Spleen (tissue), 11 donors: ENCODE results near the gene HDGFL3. TPM values are rescaled to one million over a fixed set of nuclear protein-coding genes. Genes with fewer than 3 reads are reported as not detected.

ENCODE experiments used
- DNase-seq: peaks from one replicate; pipeline ENCODE4 v3.0.0-alpha.2; 2020
- H3K27ac ChIP-seq, 8 donors: fragments of 200-600 bp; sonication (generic) in 7 of 8; 1 replicate in 4 of 8; 2 replicates in 4 of 8; pipeline versions ENCODE4 v1.5.0 to v1.8.0; 2016 to 2021; ENCODE audit warnings: inconsistent platforms in 4 of 8, mild to moderate bottlenecking in 4 of 8, moderate library complexity in 1 of 8
- H3K27me3 ChIP-seq, 7 donors: fragments of 200-600 bp; sonication (generic) in 6 of 7; replicated peaks in 1 of 7; 1 replicate in 4 of 7; 2 replicates in 3 of 7; pipeline versions ENCODE4 v1.5.0 to v1.8.0; 2016 to 2021; ENCODE audit warnings: inconsistent platforms in 3 of 7, mild to moderate bottlenecking in 1 of 7
- H3K36me3 ChIP-seq, 6 donors: fragments of 200-600 bp; sonication (generic) in 5 of 6; 1 replicate in 4 of 6; 2 replicates in 2 of 6; pipeline versions ENCODE4 v1.5.0 to v1.8.0; 2016 to 2021; ENCODE audit warnings: inconsistent platforms in 2 of 6
- H3K4me1 ChIP-seq, 6 donors: fragments of 200-600 bp; sonication (generic) in 5 of 6; 1 replicate in 3 of 6; 2 replicates in 3 of 6; pipeline versions ENCODE4 v1.5.0 to v1.8.0; 2016 to 2021; ENCODE audit warnings: inconsistent platforms in 3 of 6
- H3K4me3 ChIP-seq, 8 donors: fragments of 200-600 bp; sonication (generic) in 7 of 8; 1 replicate in 4 of 8; 2 replicates in 4 of 8; pipeline versions ENCODE4 v1.5.0 to v1.8.0; 2016 to 2021; ENCODE audit warnings: inconsistent platforms in 4 of 8, mild to moderate bottlenecking in 4 of 8, moderate library complexity in 2 of 8
- H3K9me3 ChIP-seq, 8 donors: fragments of 200-600 bp; sonication (generic) in 7 of 8; 1 replicate in 4 of 8; 2 replicates in 4 of 8; pipeline versions ENCODE4 v1.5.0 to v1.8.0; 2016 to 2021; ENCODE audit warnings: inconsistent platforms in 4 of 8
- CTCF ChIP-seq, 11 experiments: fragments of 200-600 bp in 7 of 11; fragments of 450-650 bp in 4 of 11; sonication (generic) in 4 of 11; IDR thresholded peaks in 8 of 11; conservative IDR thresholded peaks in 3 of 11; 1 replicate in 7 of 11; 2 replicates in 4 of 11; pipeline versions ENCODE4 v1.4.0 to v1.8.0; 2016 to 2021; ENCODE audit warnings: antibody characterized with exemption in 11 of 11, inconsistent platforms in 4 of 11, mild to moderate bottlenecking in 1 of 11
- POLR2A ChIP-seq, 3 donors: fragments of 450-650 bp; IDR thresholded peaks; one replicate each; pipeline ENCODE4 v1.5.1; 2017; ENCODE audit warnings: antibody characterized with exemption in 3 of 3, mild to moderate bottlenecking in 1 of 3
- POLR2AphosphoS5 ChIP-seq, 3 donors: sonication (generic); formaldehyde crosslinking; IDR thresholded peaks; one replicate each; pipeline ENCODE4 v1.5.1; 2017; ENCODE audit warnings: antibody characterized with exemption in 3 of 3
- WGBS, 5 donors: extraction: QIAGEN DNeasy Blood & Tissue Kit in 3 of 5; methylation state at CpG; one replicate each; pipeline versions ENCODE4 v1.1.5 to v1.1.7; 2013 to 2018; 5-methylcytosine and 5-hydroxymethylcytosine counted together
- intact Hi-C: fragments of 100-400 bp; cut with DNase I; formaldehyde crosslinking; loops from one replicate; pipeline ENCODE4 v1.15.0; 2023; ENCODE audit warnings: low total_unique reads
- polyA plus RNA-seq, 3 donors: library from polyadenylated mRNA; stranded (reverse); fragments of 200-250 nt; gene quantifications; one replicate each; pipeline ENCODE4 v1.2.1, GENCODE V29; 2013
- total RNA-seq, 7 donors: library from RNA; depleted of rRNA in 3 of 7; stranded (reverse); fragments of >200 nt in 3 of 7; fragmentation: NEBNext Ultra II Directional in 4 of 7; extraction: Animal tissue kit (Norgen Biotek cat#: 25700) in 4 of 7; gene quantifications; one replicate each; pipeline versions ENCODE4 v1.1.0 to v1.2.1, GENCODE V29; 2016 to 2021
- donor health status: healthy with polysubstance abuse.
- donor health status: DM: no; HTN: no; CAD: no; lungs with moderate emphysema.
- donor health status: DM: no; HTN: no; CAD: no.
- donor health status: Bipolar disorder and iron deficiency.
- donor health status: healthy.
- donor health status: DM: no; HTN: no; CAD: no.
- donor health status: DM: yes; HTN: yes; CAD: no.

The HDGFL3 gene
- total and polyA plus RNA-seq, 10 donors, result 4.6 to 35.1 (median 20.6) TPM

DNA sequence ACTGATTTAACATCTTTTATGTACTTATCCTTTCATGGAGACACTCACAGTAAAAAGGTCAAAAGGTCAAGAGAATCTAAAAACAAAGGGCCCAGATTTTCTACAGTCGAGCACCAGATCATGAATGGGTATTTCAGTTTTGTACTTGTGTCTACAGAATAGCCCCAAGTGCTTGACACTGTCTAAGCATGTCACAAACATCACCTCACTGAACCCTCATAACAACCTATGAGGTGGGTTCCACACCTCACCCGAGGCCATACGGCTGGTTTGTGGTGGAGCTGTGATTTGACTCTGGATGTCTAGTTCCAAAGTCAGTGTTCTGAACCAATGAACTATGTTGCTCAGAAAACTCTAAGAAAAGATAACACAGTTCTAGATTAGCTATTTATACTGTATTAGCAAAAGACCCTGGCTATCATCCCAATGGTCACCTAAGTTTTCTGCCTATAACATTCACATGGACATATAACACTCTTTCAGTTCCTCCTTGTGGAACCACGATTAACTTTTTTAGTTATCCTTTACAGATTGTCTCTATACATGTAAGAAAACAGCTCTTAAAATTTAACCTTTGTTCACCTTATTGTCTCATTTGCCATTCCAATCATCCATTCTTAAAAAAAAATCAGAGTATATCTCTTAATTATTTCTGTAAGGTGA is 74.6 kb downstream of the HDGFL3 start:
- 80 to 87% (median 86%) methylated on average over 4 of the region's 4 CpGs for WGBS, 5 donors
- no peak overlapping the region for H3K4me3 ChIP-seq
- H3K36me3 ChIP-seq, result peaks cover 0 to 98% (median 0%) of the 10 kb centered on the region in 6 donors
- no peak overlapping the region for H3K27ac ChIP-seq
- DNase-seq, result no peak
- no peaks in the 10 kb centered on the region for H3K4me1 ChIP-seq
- intact Hi-C loops, result no loop called here
- TF ChIP-seq CTCF (IDR thresholded peaks at IDR 0.05 in 8 of 11, conservative IDR thresholded peaks at IDR 0.05 in 3 of 11) (no peak), POLR2A (IDR thresholded peaks at IDR 0.05) (no peak), POLR2AphosphoS5 (IDR thresholded peaks at IDR 0.05) (no peak)
- no peaks in the 10 kb centered on the region for H3K9me3 ChIP-seq
- H3K27me3 ChIP-seq, result no peaks in the 10 kb centered on the region

DNA sequence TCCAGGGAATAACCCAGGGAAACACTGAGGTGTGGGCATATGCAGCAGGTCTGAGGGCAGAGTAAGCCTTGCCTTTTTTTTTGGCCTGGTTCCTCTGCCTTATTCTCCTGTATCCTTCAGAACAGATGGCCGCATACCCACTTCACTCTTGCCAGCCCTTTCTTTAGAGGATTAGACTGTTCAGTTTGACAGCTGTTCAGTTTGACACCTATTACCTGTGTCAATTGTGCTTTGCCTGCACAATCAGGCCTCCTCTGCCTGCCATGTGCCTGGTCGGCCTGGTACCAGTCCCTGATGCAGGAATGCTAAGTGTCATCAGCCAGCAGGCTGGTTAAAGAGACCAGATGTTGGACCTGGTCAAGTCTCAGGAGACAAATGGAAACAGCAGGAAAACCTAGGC is 77.8 kb downstream of the HDGFL3 start:
- Histone ChIP-seq H3K4me1 (no peaks in the 10 kb centered on the region), H3K9me3 (no peaks in the 10 kb centered on the region), H3K27me3 (no peaks in the 10 kb centered on the region), H3K27ac (no peak overlapping the region), H3K4me3 (no peak overlapping the region), H3K36me3 (peaks cover 0 to 95% (median 0%) of the 10 kb centered on the region in 6 donors)
- DNase-seq, result no peak
- intact Hi-C loops, result no loop called here
- 82 to 88% (median 85%) methylated on average over 2 of the region's 2 CpGs for WGBS, 5 donors
- TF ChIP-seq POLR2AphosphoS5 (IDR thresholded peaks at IDR 0.05), result no peak
- no peak for TF ChIP-seq POLR2A (IDR thresholded peaks at IDR 0.05)
- TF ChIP-seq CTCF (IDR thresholded peaks at IDR 0.05 in 8 of 11, conservative IDR thresholded peaks at IDR 0.05 in 3 of 11), result no peak

DNA sequence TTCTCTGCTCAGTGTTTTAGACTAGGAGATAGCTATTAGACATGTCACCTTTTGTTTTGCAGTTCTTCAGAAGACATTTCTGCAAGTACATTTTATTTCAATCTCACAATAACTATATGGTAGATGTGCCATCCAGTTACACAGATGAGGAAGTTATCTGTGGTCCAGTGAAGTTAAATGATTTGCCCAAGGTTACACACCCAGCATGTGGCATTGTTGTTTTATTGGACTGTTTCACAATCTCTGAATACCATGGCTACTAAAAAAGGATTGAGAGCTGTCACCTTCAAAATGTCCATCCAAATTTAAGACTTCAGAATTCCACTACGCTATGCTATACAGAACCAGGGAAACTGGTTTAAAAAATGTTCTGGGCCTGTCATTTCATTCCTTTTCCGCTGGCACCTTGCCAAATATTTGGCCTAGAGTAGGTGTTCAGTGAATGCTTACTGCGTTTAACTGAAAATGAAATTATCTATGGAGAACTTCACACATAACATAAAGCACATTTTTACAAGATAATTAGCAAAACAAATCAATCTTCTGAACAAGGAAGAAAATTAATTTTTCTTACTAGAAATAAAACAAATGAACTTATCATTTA is 80.0 kb downstream of the HDGFL3 start:
- H3K9me3 ChIP-seq, result no peaks in the 10 kb centered on the region
- DNase-seq, result no peak
- H3K27ac ChIP-seq, result no peak overlapping the region
- 70 to 85% (median 83%) methylated on average over 3 of the region's 3 CpGs for WGBS, 5 donors
- H3K27me3 ChIP-seq, result no peaks in the 10 kb centered on the region
- no peaks in the 10 kb centered on the region for H3K4me1 ChIP-seq
- peaks cover 0 to 93% (median 0%) of the 10 kb centered on the region in 6 donors for H3K36me3 ChIP-seq
- intact Hi-C loops, result no loop called here
- H3K4me3 ChIP-seq, result no peak overlapping the region
- TF ChIP-seq CTCF (IDR thresholded peaks at IDR 0.05 in 8 of 11, conservative IDR thresholded peaks at IDR 0.05 in 3 of 11), result no peak
- TF ChIP-seq POLR2A (IDR thresholded peaks at IDR 0.05), result no peak
- TF ChIP-seq POLR2AphosphoS5 (IDR thresholded peaks at IDR 0.05), result no peak

DNA sequence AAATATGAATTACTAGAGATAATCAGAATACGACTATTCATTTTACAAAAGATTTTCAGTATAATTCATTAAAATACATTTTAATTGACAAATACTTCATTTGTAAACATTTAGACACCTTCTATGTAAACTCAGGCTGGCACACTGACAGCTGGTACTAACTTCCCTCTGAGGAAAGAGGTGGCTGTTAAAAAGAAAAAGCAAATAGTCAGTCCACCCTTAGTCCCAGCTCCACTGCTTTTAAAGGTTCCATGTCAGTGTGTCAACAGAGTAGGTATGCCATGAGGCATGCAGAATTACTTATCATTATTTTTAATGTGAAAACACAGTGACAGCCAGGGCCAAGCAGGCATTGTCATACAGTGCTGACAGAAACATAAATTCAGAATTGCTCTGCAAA is 84.1 kb downstream of the HDGFL3 start:
- no peak for DNase-seq
- Histone ChIP-seq H3K4me3 (no peak overlapping the region), H3K9me3 (no peaks in the 10 kb centered on the region), H3K27me3 (no peaks in the 10 kb centered on the region), H3K27ac (no peak overlapping the region), H3K36me3 (peaks cover 0 to 83% (median 0%) of the 10 kb centered on the region in 6 donors), H3K4me1 (no peaks in the 10 kb centered on the region)
- WGBS, 5 donors, result 92 to 100% (median 95%) methylated on average over 1 of the region's 1 CpG
- intact Hi-C loops, result no loop called here
- TF ChIP-seq POLR2A (IDR thresholded peaks at IDR 0.05) (no peak), CTCF (IDR thresholded peaks at IDR 0.05 in 8 of 11, conservative IDR thresholded peaks at IDR 0.05 in 3 of 11) (no peak), POLR2AphosphoS5 (IDR thresholded peaks at IDR 0.05) (no peak)
